ENCODE data around the gene KCNG4. TPM values are rescaled to one million over a fixed set of nuclear protein-coding genes. Genes with fewer than 3 reads are reported as not detected.

The KCNG4 gene
- polyA plus RNA-seq, result not detected

GRCh38 chr16:84239909-84240308 lies at the start of gene KCNG4:
Gene KCNG4 (minus strand): TSS chr16:84240012. CDS start chr16:84237485, 2,527 bp downstream.
- Histone ChIP-seq H3K27me3 (ENCODE audit: control insufficient read depth in 1 of 2, insufficient read depth in 2 of 2, low read length in 2 of 2) (no peaks in the 10 kb centered on the region), H3K27ac (ENCODE audit: low read depth in 2 of 2, low read length in 1 of 2) (no peak within 1 kb of the TSS), H3K4me3 (ENCODE audit: low read depth in 1 of 2, low read length in 2 of 2) (no peak within 1 kb of the TSS), H3K36me3 (ENCODE audit: control insufficient read depth in 2 of 2, insufficient read depth in 2 of 2, low read length in 1 of 2) (no peaks in the 10 kb centered on the region), H3K9me3 (ENCODE audit: control insufficient read depth in 2 of 2, insufficient read depth in 1 of 2, low read depth in 1 of 2, low read length in 1 of 2) (peaks cover 0 to under 1% of the 10 kb centered on the region in 2 donors), H3K4me1 (ENCODE audit: control insufficient read depth in 2 of 2, insufficient read depth in 2 of 2, low read length in 1 of 2) (no peaks in the 10 kb centered on the region)
- 22 to 23% methylated on average over 7 of the region's 7 CpGs for WGBS, 2 donors

GRCh38 chr16:84288902-84289301 lies 49.1 kb upstream of the KCNG4 start:
- peaks cover 0 to 4% of the 10 kb centered on the region in 2 donors for H3K4me1 ChIP-seq (ENCODE audit: control insufficient read depth in 2 of 2, insufficient read depth in 2 of 2, low read length in 1 of 2)
- H3K27me3 ChIP-seq (ENCODE audit: control insufficient read depth in 1 of 2, insufficient read depth in 2 of 2, low read length in 2 of 2), result no peaks in the 10 kb centered on the region
- no peak overlapping the region for H3K4me3 ChIP-seq (ENCODE audit: low read depth in 1 of 2, low read length in 2 of 2)
- 74 to 82% methylated on average over 8 of the region's 8 CpGs for WGBS, 2 donors
- no peak overlapping the region for H3K27ac ChIP-seq (ENCODE audit: low read depth in 2 of 2, low read length in 1 of 2)
- no peaks in the 10 kb centered on the region for H3K9me3 ChIP-seq (ENCODE audit: control insufficient read depth in 2 of 2, insufficient read depth in 1 of 2, low read depth in 1 of 2, low read length in 1 of 2)
- H3K36me3 ChIP-seq (ENCODE audit: control insufficient read depth in 2 of 2, insufficient read depth in 2 of 2, low read length in 1 of 2), result no peaks in the 10 kb centered on the region

GRCh38 chr16:84286578-84287240 lies 46.9 kb upstream of the KCNG4 start:
- peaks cover 0 to 4% of the 10 kb centered on the region in 2 donors for H3K4me1 ChIP-seq (ENCODE audit: control insufficient read depth in 2 of 2, insufficient read depth in 2 of 2, low read length in 1 of 2)
- WGBS, 2 donors, result 56% methylated on average over 16 of the region's 16 CpGs
- H3K9me3 ChIP-seq (ENCODE audit: control insufficient read depth in 2 of 2, insufficient read depth in 1 of 2, low read depth in 1 of 2, low read length in 1 of 2), result no peaks in the 10 kb centered on the region
- peak overlapping the region; percentile 56 to 80 for H3K27ac ChIP-seq (ENCODE audit: low read depth in 2 of 2, low read length in 1 of 2)
- H3K27me3 ChIP-seq (ENCODE audit: control insufficient read depth in 1 of 2, insufficient read depth in 2 of 2, low read length in 2 of 2), result no peaks in the 10 kb centered on the region
- no peak overlapping the region for H3K4me3 ChIP-seq (ENCODE audit: low read depth in 1 of 2, low read length in 2 of 2)
- no peaks in the 10 kb centered on the region for H3K36me3 ChIP-seq (ENCODE audit: control insufficient read depth in 2 of 2, insufficient read depth in 2 of 2, low read length in 1 of 2)

GRCh38 chr16:84284154-84284722 lies 44.4 kb upstream of the KCNG4 start:
- Histone ChIP-seq H3K27ac (ENCODE audit: low read depth in 2 of 2, low read length in 1 of 2) (peak overlapping the region in 1 of 2 donors; percentile 16), H3K27me3 (ENCODE audit: control insufficient read depth in 1 of 2, insufficient read depth in 2 of 2, low read length in 2 of 2) (no peaks in the 10 kb centered on the region), H3K9me3 (ENCODE audit: control insufficient read depth in 2 of 2, insufficient read depth in 1 of 2, low read depth in 1 of 2, low read length in 1 of 2) (no peaks in the 10 kb centered on the region), H3K4me3 (ENCODE audit: low read depth in 1 of 2, low read length in 2 of 2) (no peak overlapping the region), H3K4me1 (ENCODE audit: control insufficient read depth in 2 of 2, insufficient read depth in 2 of 2, low read length in 1 of 2) (peaks cover 0 to 4% of the 10 kb centered on the region in 2 donors), H3K36me3 (ENCODE audit: control insufficient read depth in 2 of 2, insufficient read depth in 2 of 2, low read length in 1 of 2) (no peaks in the 10 kb centered on the region)
- WGBS, 2 donors, result 37 to 44% methylated on average over 13 of the region's 13 CpGs

- 74 to 75% methylated on average over 24 of the region's 24 CpGs for WGBS, 2 donors
- H3K4me1 ChIP-seq (ENCODE audit: control insufficient read depth in 2 of 2, insufficient read depth in 2 of 2, low read length in 1 of 2), result peaks cover 0 to 4% of the 10 kb centered on the region in 2 donors
- H3K9me3 ChIP-seq (ENCODE audit: control insufficient read depth in 2 of 2, insufficient read depth in 1 of 2, low read depth in 1 of 2, low read length in 1 of 2), result no peaks in the 10 kb centered on the region
- no peaks in the 10 kb centered on the region for H3K27me3 ChIP-seq (ENCODE audit: control insufficient read depth in 1 of 2, insufficient read depth in 2 of 2, low read length in 2 of 2)
- no peak overlapping the region for H3K4me3 ChIP-seq (ENCODE audit: low read depth in 1 of 2, low read length in 2 of 2)
- H3K36me3 ChIP-seq (ENCODE audit: control insufficient read depth in 2 of 2, insufficient read depth in 2 of 2, low read length in 1 of 2), result no peaks in the 10 kb centered on the region
- peak overlapping the region; percentile 16 to 50 for H3K27ac ChIP-seq (ENCODE audit: low read depth in 2 of 2, low read length in 1 of 2)
These were observed 43.7 kb upstream of the KCNG4 start for GRCh38 chr16:84283314-84284153.

- no peak overlapping the region for H3K4me3 ChIP-seq (ENCODE audit: low read depth in 1 of 2, low read length in 2 of 2)
- no peaks in the 10 kb centered on the region for H3K36me3 ChIP-seq (ENCODE audit: control insufficient read depth in 2 of 2, insufficient read depth in 2 of 2, low read length in 1 of 2)
- H3K9me3 ChIP-seq (ENCODE audit: control insufficient read depth in 2 of 2, insufficient read depth in 1 of 2, low read depth in 1 of 2, low read length in 1 of 2), result no peaks in the 10 kb centered on the region
- H3K27ac ChIP-seq (ENCODE audit: low read depth in 2 of 2, low read length in 1 of 2), result no peak overlapping the region
- whole genome bisulfite sequencing, 2 donors, result 77 to 82% methylated on average over 6 of the region's 6 CpGs
- H3K27me3 ChIP-seq (ENCODE audit: control insufficient read depth in 1 of 2, insufficient read depth in 2 of 2, low read length in 2 of 2), result no peaks in the 10 kb centered on the region
- peaks cover 0 to 4% of the 10 kb centered on the region in 2 donors for H3K4me1 ChIP-seq (ENCODE audit: control insufficient read depth in 2 of 2, insufficient read depth in 2 of 2, low read length in 1 of 2)
These were observed 42.7 kb upstream of the KCNG4 start for GRCh38 chr16:84282533-84282932.

- Histone ChIP-seq H3K36me3 (ENCODE audit: control insufficient read depth in 2 of 2, insufficient read depth in 2 of 2, low read length in 1 of 2) (no peaks in the 10 kb centered on the region), H3K4me1 (ENCODE audit: control insufficient read depth in 2 of 2, insufficient read depth in 2 of 2, low read length in 1 of 2) (peaks cover 0 to 4% of the 10 kb centered on the region in 2 donors), H3K4me3 (ENCODE audit: low read depth in 1 of 2, low read length in 2 of 2) (no peak overlapping the region), H3K9me3 (ENCODE audit: control insufficient read depth in 2 of 2, insufficient read depth in 1 of 2, low read depth in 1 of 2, low read length in 1 of 2) (no peaks in the 10 kb centered on the region), H3K27me3 (ENCODE audit: control insufficient read depth in 1 of 2, insufficient read depth in 2 of 2, low read length in 2 of 2) (no peaks in the 10 kb centered on the region), H3K27ac (ENCODE audit: low read depth in 2 of 2, low read length in 1 of 2) (no peak overlapping the region)
- WGBS, 2 donors, result 91 to 92% methylated on average over 3 of the region's 3 CpGs
These were observed 41.3 kb upstream of the KCNG4 start for GRCh38 chr16:84281074-84281473.

- WGBS, 2 donors, result 88 to 93% methylated on average over 12 of the region's 12 CpGs
- Histone ChIP-seq H3K4me3 (ENCODE audit: low read depth in 1 of 2, low read length in 2 of 2) (no peak overlapping the region), H3K27ac (ENCODE audit: low read depth in 2 of 2, low read length in 1 of 2) (no peak overlapping the region), H3K36me3 (ENCODE audit: control insufficient read depth in 2 of 2, insufficient read depth in 2 of 2, low read length in 1 of 2) (no peaks in the 10 kb centered on the region), H3K4me1 (ENCODE audit: control insufficient read depth in 2 of 2, insufficient read depth in 2 of 2, low read length in 1 of 2) (peaks cover 0 to 4% of the 10 kb centered on the region in 2 donors), H3K9me3 (ENCODE audit: control insufficient read depth in 2 of 2, insufficient read depth in 1 of 2, low read depth in 1 of 2, low read length in 1 of 2) (no peaks in the 10 kb centered on the region), H3K27me3 (ENCODE audit: control insufficient read depth in 1 of 2, insufficient read depth in 2 of 2, low read length in 2 of 2) (no peaks in the 10 kb centered on the region)
These were observed 40.1 kb upstream of the KCNG4 start for GRCh38 chr16:84279881-84280280.

- no peaks in the 10 kb centered on the region for H3K27me3 ChIP-seq (ENCODE audit: control insufficient read depth in 1 of 2, insufficient read depth in 2 of 2, low read length in 2 of 2)
- no peak overlapping the region for H3K4me3 ChIP-seq (ENCODE audit: low read depth in 1 of 2, low read length in 2 of 2)
- H3K36me3 ChIP-seq (ENCODE audit: control insufficient read depth in 2 of 2, insufficient read depth in 2 of 2, low read length in 1 of 2), result no peaks in the 10 kb centered on the region
- H3K4me1 ChIP-seq (ENCODE audit: control insufficient read depth in 2 of 2, insufficient read depth in 2 of 2, low read length in 1 of 2), result peaks cover 0 to 4% of the 10 kb centered on the region in 2 donors
- 62 to 70% methylated on average over 6 of the region's 6 CpGs for WGBS, 2 donors
- no peak overlapping the region for H3K27ac ChIP-seq (ENCODE audit: low read depth in 2 of 2, low read length in 1 of 2)
- H3K9me3 ChIP-seq (ENCODE audit: control insufficient read depth in 2 of 2, insufficient read depth in 1 of 2, low read depth in 1 of 2, low read length in 1 of 2), result no peaks in the 10 kb centered on the region
These were observed 39.2 kb upstream of the KCNG4 start for GRCh38 chr16:84278968-84279367.

Data from esophagus (tissue), 2 donors.